Small intestine (tissue), 7 donors: ENCODE results near the gene MAPK14. TPM values are rescaled to one million over a fixed set of nuclear protein-coding genes. Genes with fewer than 3 reads are reported as not detected.
"Not testable (repeated sequence)": the region's sequence is repeated elsewhere in the genome, so short reads cannot be mapped to it uniquely, and the experiment has no call there.

Experiments
- DNase-seq, 2 donors: peaks; one replicate each; pipeline versions ENCODE4 v3.0.0 to v3.0.0-alpha.2; 2013
- FAIRE-seq: peaks from 2 replicates; lab custom pipeline; 2012; peaks lifted over from hg19 to GRCh38; lab: Jason Lieb, UNC
- H3K27ac ChIP-seq, 3 donors: one replicate each; pipeline ENCODE4 v1.5.1; 2013; ENCODE audit warnings: low read length in 2 of 3, mild to moderate bottlenecking in 2 of 3, control low read depth in 1 of 3, inconsistent platforms in 1 of 3, low read depth in 1 of 3, moderate library complexity in 1 of 3
- H3K27me3 ChIP-seq, 3 donors: one replicate each; pipeline ENCODE4 v1.6.1; 2013; ENCODE audit warnings: low read length in 3 of 3, inconsistent platforms in 1 of 3; ENCODE audit not compliant: control insufficient read depth in 3 of 3, insufficient read depth in 3 of 3
- H3K36me3 ChIP-seq, 3 donors: one replicate each; pipeline ENCODE4 v1.6.1; 2013; ENCODE audit warnings: low read length in 3 of 3, inconsistent platforms in 1 of 3, low read depth in 1 of 3, mild to moderate bottlenecking in 1 of 3, moderate library complexity in 1 of 3; ENCODE audit not compliant: control insufficient read depth in 3 of 3, insufficient read depth in 2 of 3
- H3K4me1 ChIP-seq, 3 donors: one replicate each; pipeline ENCODE4 v1.6.1; 2013; ENCODE audit warnings: low read length in 2 of 3, inconsistent platforms in 1 of 3, low read depth in 1 of 3, mild to moderate bottlenecking in 1 of 3, moderate library complexity in 1 of 3; ENCODE audit not compliant: control insufficient read depth in 3 of 3, insufficient read depth in 2 of 3
- H3K4me3 ChIP-seq, 3 donors: one replicate each; pipeline ENCODE4 v1.5.1; 2013; ENCODE audit warnings: low read length in 3 of 3, control low read depth in 1 of 3, inconsistent platforms in 1 of 3, low read depth in 1 of 3, mild to moderate bottlenecking in 1 of 3, moderate library complexity in 1 of 3
- H3K9me3 ChIP-seq, 2 donors: one replicate each; pipeline ENCODE4 v1.6.1; 2013; ENCODE audit warnings: low read depth in 1 of 2, low read length in 1 of 2; ENCODE audit not compliant: control insufficient read depth in 2 of 2, insufficient read depth in 1 of 2
- WGBS, 3 donors: extraction: QIAGEN DNeasy Blood & Tissue Kit; methylation state at CpG; one replicate each; pipeline ENCODE4 v1.1.7; 2013; 5-methylcytosine and 5-hydroxymethylcytosine counted together
- polyA plus RNA-seq, 4 donors: library from polyadenylated mRNA; stranded (reverse) in 3 of 4; unstranded in 1 of 4; fragments of 200-250 nt in 3 of 4; fragments of 120-200 nt in 1 of 4; gene quantifications; one replicate each; pipeline versions ENCODE4 v1.2.1 to v1.2.3, GENCODE V29; 2013
- donor health status: healthy with polysubstance abuse.
- donor health status: control.
- donor health status: control.
- donor health status: Bipolar disorder and iron deficiency.
- donor health status: healthy.

Gene MAPK14
- polyA plus RNA-seq, 4 donors, result 22.4 to 72.3 (median 32.2) TPM

- no peak overlapping the region for H3K4me3 ChIP-seq
- no peaks in the 10 kb centered on the region for H3K9me3 ChIP-seq
- no peak for FAIRE-seq
- no peaks in the 10 kb centered on the region for H3K27me3 ChIP-seq
- DNase-seq, result no peak
- 96 to 98% (median 98%) methylated on average over 3 of the region's 3 CpGs for WGBS, 3 donors
- peaks cover 0 to 36% (median 4%) of the 10 kb centered on the region in 3 donors for H3K4me1 ChIP-seq
- peaks cover 0 to 19% (median 0%) of the 10 kb centered on the region in 3 donors for H3K36me3 ChIP-seq
- no peak overlapping the region for H3K27ac ChIP-seq
Observed at GRCh38 chr6:36128793-36129192, 101.2 kb downstream of the MAPK14 start.

GRCh38 chr6:36129334-36129733 lies 101.7 kb downstream of the MAPK14 start:
- WGBS, 3 donors, result 68 to 87% (median 79%) methylated on average over 16 of the region's 16 CpGs
- peak overlapping the region in 1 of 3 donors; percentile 96 for H3K27ac ChIP-seq
- H3K4me1 ChIP-seq, result peaks cover 0 to 39% (median 4%) of the 10 kb centered on the region in 3 donors
- H3K36me3 ChIP-seq, result peaks cover 0 to 24% (median 0%) of the 10 kb centered on the region in 3 donors
- H3K9me3 ChIP-seq, DNase-seq, FAIRE-seq, H3K4me3 ChIP-seq, H3K27me3 ChIP-seq: not testable (repeated sequence)

GRCh38 chr6:36129941-36130666 lies 102.5 kb downstream of the MAPK14 start, which contains the start of gene MAPK13:
TSS of gene MAPK13 (plus strand) at chr6:36130513. CDS start at chr6:36130583, 70 bp downstream.
- peaks cover 0 to 32% (median under 1%) of the 10 kb centered on the region in 3 donors for H3K36me3 ChIP-seq
- DNase-seq, result peak; percentile 73 to 89
- peak within 1 kb of the TSS; percentile 96 to 99 (median 98) for H3K27ac ChIP-seq
- H3K4me3 ChIP-seq, result peak within 1 kb of the TSS; percentile 47 to 84 (median 70)
- WGBS, 3 donors, result 1 to 2% (median 1%) methylated on average over 46 to 59 of the region's 59 CpGs
- no peak for FAIRE-seq
- H3K4me1 ChIP-seq, result peaks cover 0 to 39% (median 4%) of the 10 kb centered on the region in 3 donors
- H3K27me3 ChIP-seq, result no peaks in the 10 kb centered on the region
- no peaks in the 10 kb centered on the region for H3K9me3 ChIP-seq

- H3K27me3 ChIP-seq, result no peaks in the 10 kb centered on the region
- no peaks in the 10 kb centered on the region for H3K9me3 ChIP-seq
- H3K4me3 ChIP-seq, result peak overlapping the region; percentile 47 to 84 (median 70)
- WGBS, 3 donors, result 2 to 10% (median 2%) methylated on average over 37 to 52 of the region's 52 CpGs
- no peak for FAIRE-seq
- peaks cover 0 to 39% (median 4%) of the 10 kb centered on the region in 3 donors for H3K4me1 ChIP-seq
- peaks cover 0 to 40% (median 2%) of the 10 kb centered on the region in 3 donors for H3K36me3 ChIP-seq
- H3K27ac ChIP-seq, result peak overlapping the region; percentile 96 to 99 (median 98)
- DNase-seq, result peak; percentile 61 to 73
Observed at GRCh38 chr6:36130667-36131510, 103.3 kb downstream of the MAPK14 start.

- no peaks in the 10 kb centered on the region for H3K27me3 ChIP-seq
- DNase-seq (peak; percentile 95 to 97), FAIRE-seq (no peak)
- peak overlapping the region; percentile 96 to 99 (median 98) for H3K27ac ChIP-seq
- peak overlapping the region; percentile 47 to 84 (median 70) for H3K4me3 ChIP-seq
- H3K36me3 ChIP-seq, result peaks cover 3 to 48% (median 5%) of the 10 kb centered on the region in 3 donors
- 0 to 13% (median 3%) methylated on average over 8 of the region's 8 CpGs for WGBS, 3 donors
- no peaks in the 10 kb centered on the region for H3K9me3 ChIP-seq
- H3K4me1 ChIP-seq, result peaks cover 0 to 39% (median 4%) of the 10 kb centered on the region in 3 donors
Observed at GRCh38 chr6:36131511-36132245, 104.1 kb downstream of the MAPK14 start.

GRCh38 chr6:36132246-36132895 lies 104.8 kb downstream of the MAPK14 start:
- DNase-seq, result no peak
- FAIRE-seq, result no peak
- H3K9me3 ChIP-seq, result no peaks in the 10 kb centered on the region
- H3K36me3 ChIP-seq, result peaks cover 3 to 55% (median 9%) of the 10 kb centered on the region in 3 donors
- H3K4me3 ChIP-seq, result peak overlapping the region in 2 of 3 donors; percentile 70 to 84
- no peaks in the 10 kb centered on the region for H3K27me3 ChIP-seq
- 62 to 80% (median 76%) methylated on average over 5 of the region's 5 CpGs for WGBS, 3 donors
- peaks cover 0 to 37% (median 4%) of the 10 kb centered on the region in 3 donors for H3K4me1 ChIP-seq
- peak overlapping the region; percentile 96 to 99 (median 98) for H3K27ac ChIP-seq

GRCh38 chr6:36133148-36133547 lies 105.5 kb downstream of the MAPK14 start:
- FAIRE-seq, result no peak
- Histone ChIP-seq H3K27ac (peak overlapping the region in 1 of 3 donors; percentile 98), H3K9me3 (no peaks in the 10 kb centered on the region), H3K4me3 (peak overlapping the region in 1 of 3 donors; percentile 70), H3K4me1 (peaks cover 0 to 37% (median 4%) of the 10 kb centered on the region in 3 donors), H3K36me3 (peaks cover 3 to 61% (median 9%) of the 10 kb centered on the region in 3 donors), H3K27me3 (no peaks in the 10 kb centered on the region)
- 73 to 85% (median 81%) methylated on average over 4 of the region's 4 CpGs for WGBS, 3 donors
- no peak for DNase-seq
